Measurements from ENCODE around the gene CTDSPL.

CTDSPL gene

GRCh38 chr3:37824954-37825328 lies 36.7 kb upstream of the CTDSPL start:
- Histone ChIP-seq H3K4me1 (ENCODE audit: insufficient read depth, poor library complexity, severe bottlenecking) (no peaks in the 10 kb centered on the region), H3K9me3 (ENCODE audit: severe bottlenecking) (no peaks in the 10 kb centered on the region), H3K27me3 (ENCODE audit: insufficient read depth, poor library complexity, severe bottlenecking) (no peaks in the 10 kb centered on the region), H3K4me3 (ENCODE audit: severe bottlenecking) (no peak overlapping the region), H3K27ac (ENCODE audit: poor library complexity, severe bottlenecking) (no peak overlapping the region), H3K36me3 (ENCODE audit: low read depth) (no peaks in the 10 kb centered on the region)
- no peak for DNase-seq (ENCODE audit: low spot score)
- TF ChIP-seq CTCF (IDR thresholded peaks at IDR 0.05; ENCODE audit: poor library complexity, severe bottlenecking) = no peak
- no peak for ATAC-seq (ENCODE audit: low read depth)

- no peak for TF ChIP-seq CTCF (IDR thresholded peaks at IDR 0.05; ENCODE audit: poor library complexity, severe bottlenecking)
- Histone ChIP-seq H3K4me1 (ENCODE audit: insufficient read depth, poor library complexity, severe bottlenecking) (no peaks in the 10 kb centered on the region), H3K9me3 (ENCODE audit: severe bottlenecking) (no peaks in the 10 kb centered on the region), H3K36me3 (ENCODE audit: low read depth) (no peaks in the 10 kb centered on the region), H3K27ac (ENCODE audit: poor library complexity, severe bottlenecking) (no peak overlapping the region), H3K27me3 (ENCODE audit: insufficient read depth, poor library complexity, severe bottlenecking) (no peaks in the 10 kb centered on the region), H3K4me3 (ENCODE audit: severe bottlenecking) (no peak overlapping the region)
- DNase-seq (ENCODE audit: low spot score) = no peak
- no peak for ATAC-seq (ENCODE audit: low read depth)
These were observed 35.8 kb upstream of the CTDSPL start for GRCh38 chr3:37825744-37826400.

GRCh38 chr3:37826502-37826901 lies 35.2 kb upstream of the CTDSPL start:
- DNase-seq (ENCODE audit: low spot score) (no peak), ATAC-seq (ENCODE audit: low read depth) (no peak)
- H3K4me1 ChIP-seq (ENCODE audit: insufficient read depth, poor library complexity, severe bottlenecking) = no peaks in the 10 kb centered on the region
- no peaks in the 10 kb centered on the region for H3K27me3 ChIP-seq (ENCODE audit: insufficient read depth, poor library complexity, severe bottlenecking)
- H3K27ac ChIP-seq (ENCODE audit: poor library complexity, severe bottlenecking) = no peak overlapping the region
- H3K4me3 ChIP-seq (ENCODE audit: severe bottlenecking) = no peak overlapping the region
- TF ChIP-seq CTCF (IDR thresholded peaks at IDR 0.05; ENCODE audit: poor library complexity, severe bottlenecking) = no peak
- no peaks in the 10 kb centered on the region for H3K36me3 ChIP-seq (ENCODE audit: low read depth)
- no peaks in the 10 kb centered on the region for H3K9me3 ChIP-seq (ENCODE audit: severe bottlenecking)

GRCh38 chr3:37826933-37827332 lies 34.7 kb upstream of the CTDSPL start:
- no peak overlapping the region for H3K27ac ChIP-seq (ENCODE audit: poor library complexity, severe bottlenecking)
- DNase-seq (ENCODE audit: low spot score) (no peak), ATAC-seq (ENCODE audit: low read depth) (no peak)
- no peak overlapping the region for H3K4me3 ChIP-seq (ENCODE audit: severe bottlenecking)
- H3K4me1 ChIP-seq (ENCODE audit: insufficient read depth, poor library complexity, severe bottlenecking) = no peaks in the 10 kb centered on the region
- no peaks in the 10 kb centered on the region for H3K9me3 ChIP-seq (ENCODE audit: severe bottlenecking)
- TF ChIP-seq CTCF (IDR thresholded peaks at IDR 0.05; ENCODE audit: poor library complexity, severe bottlenecking) = no peak
- no peaks in the 10 kb centered on the region for H3K36me3 ChIP-seq (ENCODE audit: low read depth)
- no peaks in the 10 kb centered on the region for H3K27me3 ChIP-seq (ENCODE audit: insufficient read depth, poor library complexity, severe bottlenecking)

- no peaks in the 10 kb centered on the region for H3K27me3 ChIP-seq (ENCODE audit: insufficient read depth, poor library complexity, severe bottlenecking)
- no peak overlapping the region for H3K27ac ChIP-seq (ENCODE audit: poor library complexity, severe bottlenecking)
- no peaks in the 10 kb centered on the region for H3K4me1 ChIP-seq (ENCODE audit: insufficient read depth, poor library complexity, severe bottlenecking)
- no peak overlapping the region for H3K4me3 ChIP-seq (ENCODE audit: severe bottlenecking)
- no peak for TF ChIP-seq CTCF (IDR thresholded peaks at IDR 0.05; ENCODE audit: poor library complexity, severe bottlenecking)
- ATAC-seq (ENCODE audit: low read depth) (no peak), DNase-seq (ENCODE audit: low spot score) (no peak)
- no peaks in the 10 kb centered on the region for H3K36me3 ChIP-seq (ENCODE audit: low read depth)
- H3K9me3 ChIP-seq (ENCODE audit: severe bottlenecking) = no peaks in the 10 kb centered on the region
These were observed 29.2 kb upstream of the CTDSPL start for GRCh38 chr3:37832480-37832879.
